GM08714 (cell line): ENCODE data around the gene VTI1A.

ENCODE experiments used
- H3K4me3 ChIP-seq: fragments of 200-500 bp; sonication (Bioruptor generic); 2 replicates; pipeline ENCODE4 v1.5.1; 2014; ENCODE audit warnings: mild to moderate bottlenecking, low read length, inconsistent platforms
- ZNF274 ChIP-seq: IDR thresholded peaks from 2 replicates; pipeline ENCODE4 v1.6.1; 2012; ENCODE audit warnings: mild to moderate bottlenecking, low read depth, low read length

The VTI1A gene

GRCh38 chr10:112779025-112779770 lies 332.2 kb downstream of the VTI1A start:
- TF ChIP-seq ZNF274: no peak
- no peak overlapping the region for H3K4me3 ChIP-seq

GRCh38 chr10:112782200-112782907 lies 335.3 kb downstream of the VTI1A start:
- TF ChIP-seq ZNF274: no peak
- H3K4me3 ChIP-seq: no peak overlapping the region

DNA sequence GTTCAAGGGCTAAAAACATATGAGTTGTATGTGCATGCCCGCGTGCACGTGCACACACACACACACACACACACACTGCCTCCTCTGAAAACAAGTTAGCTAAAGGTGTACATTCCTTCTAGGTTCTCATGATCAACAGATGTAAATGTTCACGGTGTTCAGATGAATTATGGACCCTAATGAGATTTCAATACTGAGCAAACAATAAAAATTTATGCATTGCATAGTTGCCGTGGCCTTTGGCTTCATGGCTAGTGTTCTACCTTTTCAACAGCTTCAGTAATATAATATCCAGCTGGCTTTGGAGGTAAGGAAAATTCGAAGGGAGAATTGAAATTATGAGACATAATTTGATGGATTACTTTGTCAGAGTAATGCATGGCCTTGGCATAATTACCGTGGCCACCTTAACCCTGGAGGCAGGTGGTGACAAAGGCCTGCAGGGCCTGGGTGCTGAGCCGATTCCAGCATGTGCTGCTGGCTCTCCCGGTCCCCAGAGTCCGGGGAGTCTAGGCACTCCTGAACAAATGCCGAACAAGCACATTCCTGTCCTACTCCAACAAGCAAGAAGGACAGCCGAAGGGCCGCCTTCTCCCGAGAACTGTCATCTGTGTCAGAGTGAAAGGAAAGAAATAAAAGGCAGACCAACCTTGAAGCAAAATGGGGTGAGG lies 336.5 kb downstream of the VTI1A start:
- no peak for TF ChIP-seq ZNF274
- no peak overlapping the region for H3K4me3 ChIP-seq

DNA sequence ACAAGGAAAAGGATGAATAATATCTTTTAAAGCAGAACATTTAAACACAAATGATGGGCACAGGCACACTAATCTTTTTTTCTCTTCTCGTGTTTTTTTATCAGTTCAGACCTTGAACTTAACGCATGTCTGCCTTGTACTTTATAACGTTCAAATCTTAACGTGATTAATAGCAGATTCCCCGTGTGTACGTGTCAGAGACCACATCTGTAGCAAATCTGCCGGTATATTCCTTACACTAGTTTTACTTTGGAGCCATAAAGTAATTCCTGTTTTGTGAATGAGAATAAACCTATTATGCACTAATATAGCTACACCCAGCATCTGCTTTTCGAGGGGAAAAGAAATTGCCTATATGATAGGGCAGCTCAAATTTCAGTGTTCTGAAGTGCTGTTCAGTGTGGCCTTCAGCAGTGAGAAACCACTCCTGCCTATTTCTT lies 337.0 kb downstream of the VTI1A start:
- TF ChIP-seq ZNF274: no peak
- H3K4me3 ChIP-seq: no peak overlapping the region

GRCh38 chr10:112785089-112785488 lies 338.1 kb downstream of the VTI1A start:
- no peak for TF ChIP-seq ZNF274
- H3K4me3 ChIP-seq: no peak overlapping the region

- H3K4me3 ChIP-seq: no peak overlapping the region
- no peak for TF ChIP-seq ZNF274
Observed at GRCh38 chr10:112789248-112789647, 342.2 kb downstream of the VTI1A start.

DNA sequence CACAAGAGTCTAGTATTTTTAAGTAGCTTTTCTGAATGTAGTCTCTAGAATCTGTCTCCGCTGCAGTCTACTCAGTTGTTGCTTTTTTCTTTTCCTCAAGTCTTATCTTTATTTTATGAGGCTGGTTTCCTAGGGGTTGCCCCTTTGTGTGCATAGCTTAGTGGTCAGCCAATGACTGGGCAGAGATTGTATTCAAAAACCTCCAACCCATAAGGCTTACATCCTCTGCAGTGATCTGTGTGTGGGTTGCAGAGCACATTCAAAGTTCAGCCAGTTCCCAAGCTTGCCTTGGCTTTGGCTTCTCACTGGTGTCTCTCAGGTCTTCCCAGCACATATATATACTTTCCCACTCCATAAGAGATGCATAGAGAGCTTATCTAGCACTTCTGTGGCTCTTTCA lies 343.0 kb downstream of the VTI1A start:
- TF ChIP-seq ZNF274: no peak
- H3K4me3 ChIP-seq: no peak overlapping the region

GRCh38 chr10:112790921-112791320 lies 343.9 kb downstream of the VTI1A start:
- TF ChIP-seq ZNF274: no peak
- H3K4me3 ChIP-seq: no peak overlapping the region

- TF ChIP-seq ZNF274: no peak
- H3K4me3 ChIP-seq: no peak overlapping the region
Observed at GRCh38 chr10:112791447-112791846, 344.4 kb downstream of the VTI1A start.

DNA sequence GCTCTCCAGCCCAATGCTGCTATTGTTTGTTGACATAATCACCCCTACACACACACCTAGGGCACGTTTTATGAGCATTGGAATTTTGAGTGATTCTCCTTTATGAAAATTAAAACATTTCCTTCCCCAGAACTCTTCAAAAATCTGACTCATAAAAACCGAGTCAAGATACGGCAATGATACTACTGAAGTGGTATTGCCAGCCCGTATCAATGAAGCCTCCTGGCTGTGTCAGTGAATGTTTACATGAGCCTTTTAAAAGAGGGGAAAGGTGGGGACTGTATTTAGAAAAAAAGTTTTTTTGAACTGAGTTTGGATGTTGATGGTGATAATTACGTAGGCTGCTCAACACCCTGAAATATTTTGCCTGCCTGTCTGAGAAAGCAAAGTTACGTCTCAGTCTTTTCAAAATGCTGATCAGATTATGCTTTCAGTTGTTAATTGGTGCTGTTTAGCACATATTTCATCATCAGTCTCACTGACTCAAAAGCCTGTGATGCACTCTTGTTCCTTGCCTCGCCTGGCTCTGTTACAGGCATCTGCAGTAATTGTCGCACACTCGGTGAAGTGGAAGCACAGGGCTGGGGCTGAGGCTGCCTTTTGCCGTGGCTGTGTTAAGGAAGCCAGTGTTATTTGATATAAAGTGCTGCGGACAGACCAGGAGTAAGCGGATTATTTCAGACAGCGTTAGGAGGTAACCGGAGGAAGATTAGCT lies 345.6 kb downstream of the VTI1A start:
- TF ChIP-seq ZNF274: no peak

GRCh38 chr10:112793202-112793921 lies 346.3 kb downstream of the VTI1A start:
- TF ChIP-seq ZNF274: no peak
- H3K4me3 ChIP-seq: no peak overlapping the region

More for the DNA sequence above, 345.6 kb downstream of the VTI1A start:
- no peak overlapping the region for H3K4me3 ChIP-seq

- no peak overlapping the region for H3K4me3 ChIP-seq
- TF ChIP-seq ZNF274: no peak
Observed at GRCh38 chr10:112794201-112794600, 347.2 kb downstream of the VTI1A start.

DNA sequence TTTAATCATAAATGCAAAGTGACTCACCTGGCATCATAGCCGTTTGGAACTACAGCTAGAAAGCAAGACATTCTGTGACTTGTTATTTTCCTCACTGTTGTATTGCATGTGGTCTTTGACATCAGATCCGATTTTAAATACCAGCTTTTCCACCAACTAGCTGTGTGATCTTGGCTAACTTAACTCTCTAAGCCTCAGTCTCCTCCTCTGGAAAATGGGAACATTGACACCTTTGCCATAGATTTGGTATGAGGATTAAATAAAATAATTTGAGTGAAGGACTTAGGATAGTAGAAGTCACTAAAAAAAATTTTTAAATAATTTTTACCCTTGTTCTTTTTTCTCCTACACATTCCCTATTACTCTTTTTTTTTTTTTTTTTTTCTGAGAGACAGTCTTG lies 348.1 kb downstream of the VTI1A start:
- TF ChIP-seq ZNF274: no peak
- H3K4me3 ChIP-seq: no peak overlapping the region
